KOPT-K1 (cell line): ENCODE results near the gene CNN3.
"Not testable (repeated sequence)": the region's sequence is repeated elsewhere in the genome, so short reads cannot be mapped to it uniquely, and the experiment has no call there.

Experiments
- H3K27ac ChIP-seq: fragments of 200-600 bp; sonication (generic); 2 replicates; pipeline ENCODE4 v1.5.1; 2016; ENCODE audit warnings: antibody characterized with exemption, mild to moderate bottlenecking, low read depth, low read length; ENCODE audit not compliant: poor library complexity, severe bottlenecking
- H3K36me3 ChIP-seq: fragments of 200-600 bp; sonication (generic); 2 replicates; pipeline ENCODE4 v1.5.1; 2017; ENCODE audit warnings: antibody characterized with exemption, mild to moderate bottlenecking, low read length, moderate library complexity; ENCODE audit not compliant: insufficient read depth
- H3K9me3 ChIP-seq: fragments of 200-600 bp; sonication (generic); 2 replicates; pipeline ENCODE4 v1.5.1; 2017; ENCODE audit warnings: antibody characterized with exemption, low read length, mild to moderate bottlenecking; ENCODE audit not compliant: insufficient read depth, poor library complexity, severe bottlenecking

CNN3 gene

GRCh38 chr1:94954263-94955220 lies 27.6 kb upstream of the CNN3 start:
- no peak overlapping the region for H3K27ac ChIP-seq
- no peaks in the 10 kb centered on the region for H3K9me3 ChIP-seq
- no peaks in the 10 kb centered on the region for H3K36me3 ChIP-seq

GRCh38 chr1:94953746-94954145 lies 26.8 kb upstream of the CNN3 start:
- Histone ChIP-seq H3K36me3 (no peaks in the 10 kb centered on the region), H3K9me3 (no peaks in the 10 kb centered on the region), H3K27ac (no peak overlapping the region)

- no peak overlapping the region for H3K27ac ChIP-seq
- no peaks in the 10 kb centered on the region for H3K9me3 ChIP-seq
Measured at GRCh38 chr1:94953107-94953506, 26.2 kb upstream of the CNN3 start.

GRCh38 chr1:94952539-94952938 lies 25.6 kb upstream of the CNN3 start:
- Histone ChIP-seq H3K9me3 (no peaks in the 10 kb centered on the region), H3K36me3 (no peaks in the 10 kb centered on the region), H3K27ac (no peak overlapping the region)

More at GRCh38 chr1:94953107-94953506, 26.2 kb upstream of the CNN3 start:
- no peaks in the 10 kb centered on the region for H3K36me3 ChIP-seq

- Histone ChIP-seq H3K36me3 (no peaks in the 10 kb centered on the region), H3K27ac (no peak overlapping the region), H3K9me3 (no peaks in the 10 kb centered on the region)
Measured at GRCh38 chr1:94951509-94952208, 24.7 kb upstream of the CNN3 start.

GRCh38 chr1:94951046-94951445 lies 24.1 kb upstream of the CNN3 start:
- Histone ChIP-seq H3K27ac (no peak overlapping the region), H3K9me3 (no peaks in the 10 kb centered on the region), H3K36me3 (no peaks in the 10 kb centered on the region)

GRCh38 chr1:94949681-94950661 lies 23.1 kb upstream of the CNN3 start:
- H3K27ac ChIP-seq, result no peak overlapping the region
- no peaks in the 10 kb centered on the region for H3K9me3 ChIP-seq
- no peaks in the 10 kb centered on the region for H3K36me3 ChIP-seq

- Histone ChIP-seq H3K27ac (no peak overlapping the region), H3K9me3 (no peaks in the 10 kb centered on the region), H3K36me3 (no peaks in the 10 kb centered on the region)
Measured at GRCh38 chr1:94947437-94947836, 20.5 kb upstream of the CNN3 start.

GRCh38 chr1:94946886-94947285 lies 20.0 kb upstream of the CNN3 start:
- Histone ChIP-seq H3K27ac (no peak overlapping the region), H3K9me3 (no peaks in the 10 kb centered on the region), H3K36me3 (no peaks in the 10 kb centered on the region)

- no peaks in the 10 kb centered on the region for H3K36me3 ChIP-seq
- no peak overlapping the region for H3K27ac ChIP-seq
- no peaks in the 10 kb centered on the region for H3K9me3 ChIP-seq
Measured at GRCh38 chr1:94942171-94943128, 15.5 kb upstream of the CNN3 start.

- not testable (repeated sequence) for H3K9me3 ChIP-seq, H3K36me3 ChIP-seq, H3K27ac ChIP-seq
Measured at GRCh38 chr1:94941480-94941879, 14.6 kb upstream of the CNN3 start.

GRCh38 chr1:94940738-94941137 lies 13.8 kb upstream of the CNN3 start:
- H3K27ac ChIP-seq, result no peak overlapping the region
- H3K36me3 ChIP-seq, result no peaks in the 10 kb centered on the region
- H3K9me3 ChIP-seq, result no peaks in the 10 kb centered on the region

GRCh38 chr1:94937820-94938219 lies 10.9 kb upstream of the CNN3 start:
- Histone ChIP-seq H3K36me3 (no peaks in the 10 kb centered on the region), H3K9me3 (no peaks in the 10 kb centered on the region), H3K27ac (no peak overlapping the region)
